Astrocyte (in vitro differentiated cells and primary cell): ENCODE measurements around the gene RBP4.

ENCODE experiments used
- CTCF ChIP-seq: IDR thresholded peaks from 2 replicates; pipeline ENCODE4 v1.5.1; 2011; ENCODE audit warnings: low read depth, mild to moderate bottlenecking, inconsistent platforms, low read length, moderate library complexity; ENCODE audit not compliant: insufficient read depth
- EZH2 ChIP-seq: IDR thresholded peaks from 2 replicates; pipeline ENCODE4 v1.6.1; 2012; ENCODE audit warnings: mild to moderate bottlenecking, low read length, inconsistent platforms; ENCODE audit not compliant: insufficient read depth

DNA sequence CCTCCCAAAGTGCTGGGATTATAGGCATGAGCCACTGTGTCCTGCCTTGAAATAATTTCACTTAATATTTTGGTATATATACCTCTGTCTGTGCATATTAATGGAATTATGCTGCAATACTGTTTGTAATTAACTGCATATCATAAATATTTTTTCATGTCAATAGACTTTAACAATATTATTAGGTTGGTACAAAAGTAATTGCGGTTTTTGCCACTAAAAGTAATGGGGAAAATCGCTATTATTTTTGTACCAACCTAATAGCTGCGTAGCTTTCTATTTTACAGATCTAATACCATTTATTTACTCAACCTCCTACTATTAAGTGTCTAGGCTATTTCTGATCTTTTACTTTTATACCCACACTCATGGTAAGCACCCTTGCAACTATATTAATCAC is 7.4 kb upstream of the RBP4 start:
- no peak for TF ChIP-seq CTCF
- no peak for TF ChIP-seq EZH2
